ENCODE measurements around the gene PSMD6. TPM values are rescaled to one million over a fixed set of nuclear protein-coding genes. Genes with fewer than 3 reads are reported as not detected.
A peak's percentile ranks its signal among the peaks of the same experiment; 100 is the strongest.

Gene PSMD6
- total and polyA plus RNA-seq, 2 donors (not counting 1 experiment from before 2014, with no cell fraction given) = 79.1 to 89.0 TPM

- Histone ChIP-seq H3K27ac (ENCODE audit: insufficient read depth, low read length) (no peak overlapping the region), H3K36me3 (ENCODE audit: control insufficient read depth, insufficient read depth, low read length) (no peaks in the 10 kb centered on the region), H3K79me2 (ENCODE audit: control insufficient read depth, insufficient read depth, low read length) (no peaks in the 10 kb centered on the region), H3K9ac (ENCODE audit: insufficient read depth, low read length) (no peak overlapping the region), H3K4me3 (replicated peaks in 1 of 4; ENCODE audit: control extremely low read depth in 1 of 4, insufficient read depth in 1 of 4, low read depth in 3 of 4, low read length in 4 of 4) (no peak overlapping the region), H4K20me1 (ENCODE audit: control insufficient read depth, extremely low read depth, insufficient read depth, low read length) (no peaks in the 10 kb centered on the region), H3K27me3 (ENCODE audit: control insufficient read depth, insufficient read depth, low read length) (no peaks in the 10 kb centered on the region), H3K9me3 (ENCODE audit: control insufficient read depth, insufficient read depth, low read depth, low read length) (no peaks in the 10 kb centered on the region), H3K4me1 (ENCODE audit: control insufficient read depth, extremely low read depth, insufficient read depth, low read length) (no peaks in the 10 kb centered on the region), H3K4me2 (ENCODE audit: extremely low read depth, insufficient read depth, low read length) (no peak overlapping the region), H2AFZ (ENCODE audit: low read length) (no peak overlapping the region)
- no peak for DNase-seq (ENCODE audit: low read depth in 2 of 2)
- TF ChIP-seq CTCF (conservative IDR thresholded peaks at IDR 0.05 in 1 of 2, IDR thresholded peaks at IDR 0.05 in 1 of 2; ENCODE audit: low read depth in 1 of 2, low read length in 2 of 2) (no peak), EZH2 (IDR thresholded peaks at IDR 0.05; ENCODE audit: low read length, missing control alignments) (no peak)
Measured at GRCh38 chr3:64053117-64053516, 29.8 kb upstream of the PSMD6 start.

- TF ChIP-seq EZH2 (IDR thresholded peaks at IDR 0.05; ENCODE audit: low read length, missing control alignments) (no peak), CTCF (conservative IDR thresholded peaks at IDR 0.05 in 1 of 2, IDR thresholded peaks at IDR 0.05 in 1 of 2; ENCODE audit: low read depth in 1 of 2, low read length in 2 of 2) (no peak)
- H3K4me2 ChIP-seq (ENCODE audit: extremely low read depth, insufficient read depth, low read length) = no peak overlapping the region
- no peaks in the 10 kb centered on the region for H3K4me1 ChIP-seq (ENCODE audit: control insufficient read depth, extremely low read depth, insufficient read depth, low read length)
- H3K9ac ChIP-seq (ENCODE audit: insufficient read depth, low read length) = no peak overlapping the region
- H3K4me3 ChIP-seq (replicated peaks in 1 of 4; ENCODE audit: control extremely low read depth in 1 of 4, insufficient read depth in 1 of 4, low read depth in 3 of 4, low read length in 4 of 4) = no peak overlapping the region
- no peaks in the 10 kb centered on the region for H3K9me3 ChIP-seq (ENCODE audit: control insufficient read depth, insufficient read depth, low read depth, low read length)
- no peaks in the 10 kb centered on the region for H3K36me3 ChIP-seq (ENCODE audit: control insufficient read depth, insufficient read depth, low read length)
- no peak for DNase-seq (ENCODE audit: low read depth in 2 of 2)
- no peak overlapping the region for H2AFZ ChIP-seq (ENCODE audit: low read length)
- H3K27me3 ChIP-seq (ENCODE audit: control insufficient read depth, insufficient read depth, low read length) = no peaks in the 10 kb centered on the region
- no peaks in the 10 kb centered on the region for H3K79me2 ChIP-seq (ENCODE audit: control insufficient read depth, insufficient read depth, low read length)
- H3K27ac ChIP-seq (ENCODE audit: insufficient read depth, low read length) = no peak overlapping the region
- H4K20me1 ChIP-seq (ENCODE audit: control insufficient read depth, extremely low read depth, insufficient read depth, low read length) = no peaks in the 10 kb centered on the region
Measured at GRCh38 chr3:64049832-64050231, 26.5 kb upstream of the PSMD6 start.

- H3K27me3 ChIP-seq (ENCODE audit: control insufficient read depth, insufficient read depth, low read length) = no peaks in the 10 kb centered on the region
- no peaks in the 10 kb centered on the region for H3K9me3 ChIP-seq (ENCODE audit: control insufficient read depth, insufficient read depth, low read depth, low read length)
- H3K9ac ChIP-seq (ENCODE audit: insufficient read depth, low read length) = no peak overlapping the region
- no peaks in the 10 kb centered on the region for H3K4me1 ChIP-seq (ENCODE audit: control insufficient read depth, extremely low read depth, insufficient read depth, low read length)
- H3K27ac ChIP-seq (ENCODE audit: insufficient read depth, low read length) = no peak overlapping the region
- no peak overlapping the region for H3K4me2 ChIP-seq (ENCODE audit: extremely low read depth, insufficient read depth, low read length)
- H3K36me3 ChIP-seq (ENCODE audit: control insufficient read depth, insufficient read depth, low read length) = no peaks in the 10 kb centered on the region
- no peaks in the 10 kb centered on the region for H4K20me1 ChIP-seq (ENCODE audit: control insufficient read depth, extremely low read depth, insufficient read depth, low read length)
- no peaks in the 10 kb centered on the region for H3K79me2 ChIP-seq (ENCODE audit: control insufficient read depth, insufficient read depth, low read length)
- H3K4me3 ChIP-seq (replicated peaks in 1 of 4; ENCODE audit: control extremely low read depth in 1 of 4, insufficient read depth in 1 of 4, low read depth in 3 of 4, low read length in 4 of 4) = no peak overlapping the region
- no peak overlapping the region for H2AFZ ChIP-seq (ENCODE audit: low read length)
- TF ChIP-seq CTCF (conservative IDR thresholded peaks at IDR 0.05 in 1 of 2, IDR thresholded peaks at IDR 0.05 in 1 of 2; ENCODE audit: low read depth in 1 of 2, low read length in 2 of 2) (no peak), EZH2 (IDR thresholded peaks at IDR 0.05; ENCODE audit: low read length, missing control alignments) (no peak)
- DNase-seq (ENCODE audit: low read depth in 2 of 2) = peak in 1 of 2 donors; percentile 93
Measured at GRCh38 chr3:64049136-64049535, 25.8 kb upstream of the PSMD6 start.
